H1 (cell line): ENCODE data around the gene CLPSL2. TPM values are rescaled to one million over a fixed set of nuclear protein-coding genes. Genes with fewer than 3 reads are reported as not detected.

ENCODE experiments used
- CTCF ChIA-PET: fragments of 300-600 bp; sonication (Branson Sonifier 250); formaldehyde crosslinking; loops from one replicate; lab custom pipeline; 2021; ENCODE audit not compliant: partially characterized antibody; lab: Charles Lee
- POLR2A ChIA-PET: fragments of 300-600 bp; sonication (Branson Sonifier 250); formaldehyde crosslinking; loops from one replicate; lab custom pipeline; 2021; ENCODE audit warnings: inconsistent platforms; ENCODE audit not compliant: partially characterized antibody; lab: Charles Lee
- DNase-seq, 2 experiments: peaks; one replicate each; pipeline versions ENCODE4 v3.0.0 to v3.0.0-alpha.2; 2010 to 2022; ENCODE audit warnings: low spot score in 2 of 2, low read depth in 1 of 2, mixed read lengths in 1 of 2
- FAIRE-seq: peaks from 2 replicates; lab custom pipeline; 2011; peaks lifted over from hg19 to GRCh38; lab: Jason Lieb, UNC
- H2AFZ ChIP-seq: 2 replicates; pipeline ENCODE4 v1.8.1; 2012; ENCODE audit warnings: low read length, inconsistent platforms
- H2AK5ac ChIP-seq: 2 replicates; pipeline ENCODE4 v1.6.1; 2013; ENCODE audit warnings: low read depth, low read length
- H2BK120ac ChIP-seq: replicated peaks from 2 replicates; pipeline ENCODE3; 2013; ENCODE audit warnings: low read depth, low read length, inconsistent platforms
- H2BK12ac ChIP-seq: 2 replicates; pipeline ENCODE4 v1.6.1; 2013; ENCODE audit warnings: low read depth, low read length
- H2BK15ac ChIP-seq: 2 replicates; pipeline ENCODE4 v1.6.1; 2013; ENCODE audit warnings: low read length
- H2BK20ac ChIP-seq: 2 replicates; pipeline ENCODE4 v1.6.1; 2013; ENCODE audit warnings: low read length
- H2BK5ac ChIP-seq: 2 replicates; pipeline ENCODE4 v1.6.1; 2013; ENCODE audit warnings: low read depth, low read length
- H3K14ac ChIP-seq: 2 replicates; pipeline ENCODE4 v1.6.1; 2013; ENCODE audit warnings: inconsistent platforms; ENCODE audit not compliant: insufficient read length
- H3K18ac ChIP-seq: 2 replicates; pipeline ENCODE4 v1.6.1; 2013; ENCODE audit warnings: low read length; ENCODE audit errors: extremely low read depth
- H3K23ac ChIP-seq: 2 replicates; pipeline ENCODE4 v1.6.1; 2013; ENCODE audit warnings: inconsistent platforms; ENCODE audit not compliant: insufficient read length
- H3K23me2 ChIP-seq: 2 replicates; pipeline ENCODE4 v1.6.1; 2013; ENCODE audit warnings: low read depth, low read length
- H3K27ac ChIP-seq: 2 replicates; pipeline ENCODE4 v1.6.1; 2011; ENCODE audit warnings: low read depth, low read length, inconsistent platforms
- H3K27me3 ChIP-seq, 4 experiments: replicated peaks in 1 of 4; 1 replicate in 1 of 4; 2 replicates in 3 of 4; pipeline versions ENCODE4 v1.6.1 to v1.8.1; 2011 to 2013; ENCODE audit warnings: low read length in 3 of 4, mild to moderate bottlenecking in 3 of 4, inconsistent platforms in 2 of 4, mixed read lengths in 2 of 4, moderate library complexity in 1 of 4; ENCODE audit not compliant: control insufficient read depth in 3 of 4, insufficient read depth in 3 of 4; ENCODE audit errors: extremely low read depth in 1 of 4
- H3K36me3 ChIP-seq, 4 experiments: 2 replicates each; pipeline versions ENCODE4 v1.6.1 to v1.8.1; 2011 to 2013; ENCODE audit warnings: mild to moderate bottlenecking in 4 of 4, low read length in 3 of 4, moderate library complexity in 2 of 4, control low read depth in 1 of 4, inconsistent platforms in 1 of 4; ENCODE audit not compliant: insufficient read depth in 4 of 4, control insufficient read depth in 2 of 4
- H3K4ac ChIP-seq: replicated peaks from 2 replicates; pipeline ENCODE3; 2013; ENCODE audit warnings: low read length, low read depth, mixed read lengths, inconsistent platforms; ENCODE audit not compliant: insufficient read length
- H3K4me1 ChIP-seq, 4 experiments: replicated peaks in 1 of 4; 1 replicate in 1 of 4; 2 replicates in 3 of 4; pipeline versions ENCODE4 v1.6.1 to v1.8.1; 2011 to 2013; ENCODE audit warnings: low read length in 3 of 4, inconsistent platforms in 2 of 4, mixed read lengths in 1 of 4; ENCODE audit not compliant: insufficient read depth in 4 of 4, control insufficient read depth in 3 of 4
- H3K4me2 ChIP-seq, 2 experiments: 2 replicates each; pipeline versions ENCODE4 v1.6.1 to v1.8.1; 2011 to 2013; ENCODE audit warnings: low read depth in 2 of 2, low read length in 2 of 2, control low read depth in 1 of 2, inconsistent platforms in 1 of 2, mild to moderate bottlenecking in 1 of 2; ENCODE audit not compliant: insufficient read depth in 1 of 2
- H3K4me3 ChIP-seq, 4 experiments: fragments of 200-600, 300-600 bp in 1 of 4; sonication (generic), shearing (Covaris generic), sonication (Bioruptor Twin) in 1 of 4; 2 replicates each; pipeline versions ENCODE4 v1.5.1 to v1.8.1; 2011 to 2016; ENCODE audit warnings: low read length in 4 of 4, low read depth in 3 of 4, control low read depth in 2 of 4, inconsistent platforms in 2 of 4, mild to moderate bottlenecking in 2 of 4, mixed read lengths in 1 of 4, moderate library complexity in 1 of 4; ENCODE audit not compliant: insufficient read depth in 2 of 4; ENCODE audit errors: extremely low read depth in 1 of 4
- H3K56ac ChIP-seq: replicated peaks from 2 replicates; pipeline ENCODE3; 2013; ENCODE audit warnings: low read depth, mild to moderate bottlenecking, mixed read lengths, low read length, inconsistent platforms; ENCODE audit not compliant: insufficient read length
- H3K79me1 ChIP-seq: 2 replicates; pipeline ENCODE4 v1.6.1; 2013; ENCODE audit warnings: low read depth, low read length, control low read depth
- H3K79me2 ChIP-seq, 2 experiments: 2 replicates each; pipeline versions ENCODE4 v1.6.1 to v1.8.1; 2012 to 2013; ENCODE audit warnings: low read length in 2 of 2, mild to moderate bottlenecking in 2 of 2, inconsistent platforms in 1 of 2; ENCODE audit not compliant: insufficient read depth in 2 of 2, control insufficient read depth in 1 of 2
- H3K9ac ChIP-seq, 4 experiments: replicated peaks in 1 of 4; 1 replicate in 1 of 4; 2 replicates in 3 of 4; pipeline versions ENCODE4 v1.6.1 to v1.8.1; 2011 to 2013; ENCODE audit warnings: low read depth in 3 of 4, low read length in 3 of 4, control low read depth in 2 of 4, mild to moderate bottlenecking in 2 of 4, moderate library complexity in 2 of 4, inconsistent platforms in 1 of 4; ENCODE audit errors: extremely low read depth in 1 of 4
- H3K9me3 ChIP-seq, 2 experiments: 2 replicates each; pipeline versions ENCODE4 v1.6.1 to v1.8.1; 2012 to 2013; ENCODE audit warnings: mild to moderate bottlenecking in 2 of 2, moderate library complexity in 2 of 2, control low read depth in 1 of 2, inconsistent platforms in 1 of 2, low read depth in 1 of 2, low read length in 1 of 2, mixed read lengths in 1 of 2; ENCODE audit not compliant: insufficient read depth in 2 of 2
- H4K20me1 ChIP-seq, 2 experiments: replicated peaks in 1 of 2; 2 replicates each; pipeline versions ENCODE3 to v1.8.1; 2011 to 2013; ENCODE audit warnings: inconsistent platforms in 2 of 2, low read length in 2 of 2, mild to moderate bottlenecking in 1 of 2; ENCODE audit not compliant: insufficient read depth in 2 of 2, control insufficient read depth in 1 of 2
- H4K5ac ChIP-seq: 2 replicates; pipeline ENCODE4 v1.6.1; 2013; ENCODE audit warnings: low read length, low read depth, mixed read lengths, inconsistent platforms; ENCODE audit not compliant: insufficient read length
- H4K8ac ChIP-seq: 2 replicates; pipeline ENCODE4 v1.8.0; 2013; ENCODE audit warnings: mild to moderate bottlenecking, moderate library complexity, low read length, inconsistent platforms; ENCODE audit not compliant: insufficient read depth; ENCODE audit errors: extremely low read depth
- H4K91ac ChIP-seq: replicated peaks from 2 replicates; pipeline ENCODE3; 2013; ENCODE audit warnings: low read length, mixed read lengths, inconsistent platforms; ENCODE audit not compliant: insufficient read length
- ASH2L ChIP-seq: fragments of 200-600, 300-600 bp; sonication (generic); IDR thresholded peaks from one replicate; pipeline ENCODE4 v1.7.1; 2017; ENCODE audit warnings: low read length
- HDAC6 ChIP-seq: IDR thresholded peaks from one replicate; pipeline ENCODE4 v1.7.1; 2012; ENCODE audit warnings: low read depth, mild to moderate bottlenecking, inconsistent platforms, low read length, moderate library complexity
- JUND ChIP-seq: IDR thresholded peaks from 2 replicates; pipeline ENCODE4 v1.6.1; 2011; ENCODE audit warnings: mild to moderate bottlenecking, improper control_type of control experiment, low read length
- KDM1A ChIP-seq: fragments of 200-600, 300-600 bp; sonication (generic); IDR thresholded peaks from 2 replicates; pipeline ENCODE4 v1.7.1; 2016; ENCODE audit warnings: mild to moderate bottlenecking, low read length, borderline replicate concordance
- KDM4A ChIP-seq: IDR thresholded peaks from one replicate; pipeline ENCODE4 v1.7.1; 2012; ENCODE audit warnings: low read depth, mild to moderate bottlenecking, moderate library complexity, low read length, inconsistent platforms; ENCODE audit not compliant: severe bottlenecking
- SIX5 ChIP-seq: IDR thresholded peaks from 2 replicates; pipeline ENCODE4 v1.6.1; 2011; ENCODE audit warnings: mild to moderate bottlenecking, low read depth, low read length
- TBP ChIP-seq: IDR thresholded peaks from 2 replicates; pipeline ENCODE4 v1.6.1; 2011; ENCODE audit warnings: low read depth, low read length, improper control_type of control experiment
- ZNF274 ChIP-seq: IDR thresholded peaks from 2 replicates; pipeline ENCODE4 v1.7.0; 2012; ENCODE audit warnings: low read length, borderline replicate concordance; ENCODE audit errors: extremely low read depth
- WGBS, 2 experiments: shearing (Covaris generic) in 1 of 2; methylation state at CpG; one replicate each; pipeline versions ENCODE4 v1.1.6 to v1.1.7; 2013 to 2015; ENCODE audit warnings: low lambda C conversion rate in 2 of 2, mixed read lengths in 2 of 2, inconsistent platforms in 1 of 2, low coverage in 1 of 2, missing lambda C conversion rate in 1 of 2; ENCODE audit not compliant: insufficient replicate concordance in 2 of 2, insufficient coverage in 1 of 2, insufficient read length in 1 of 2; ENCODE audit errors: extremely low coverage in 1 of 2, missing lambda C conversion rate in 1 of 2; 5-methylcytosine and 5-hydroxymethylcytosine counted together
- polyA plus RNA-seq, 7 experiments: library from polyadenylated mRNA; depleted of rRNA in 3 of 7; stranded (reverse) in 5 of 7; unstranded in 2 of 7; fragments of >200 nt in 5 of 7; fragments of 200-250 nt in 2 of 7; gene quantifications; 1 replicate in 5 of 7; 2 replicates in 1 of 7; 4 replicates in 1 of 7; pipeline versions ENCODE4 v1.2.1 to v1.2.3, GENCODE V29; 2011 to 2013; ENCODE audit warnings: missing spikeins in 2 of 7, mixed read lengths in 2 of 7
- total RNA-seq: library from RNA; stranded (reverse); fragmentation: NEBNext Ultra II Directional; extraction: Animal tissue kit (Norgen Biotek cat#: 25700); gene quantifications from 2 replicates; pipeline ENCODE4 v1.2.1, GENCODE V29; 2021
- TF ChIP-seq, protein P1 (sequence below): IDR thresholded peaks from 2 replicates; pipeline ENCODE4 v1.6.1; 2011; ENCODE audit warnings: low read length, improper control_type of control experiment
- TF ChIP-seq, protein P2 (sequence below), 3 experiments: IDR thresholded peaks; 1 replicate in 2 of 3; 2 replicates in 1 of 3; pipeline versions ENCODE4 v1.5.1 to v1.6.1; 2011; ENCODE audit warnings: low read length in 3 of 3, mild to moderate bottlenecking in 3 of 3, inconsistent platforms in 2 of 3, low read depth in 1 of 3, moderate library complexity in 1 of 3; ENCODE audit not compliant: insufficient read depth in 1 of 3; ENCODE audit errors: control extremely low read depth in 1 of 3

CLPSL2 gene
- total and polyA plus RNA-seq, 2 of the 8 experiments (the other 6 are each of a cell fraction or from before 2014, with no cell fraction given): 1.4 to 3.4 TPM

DNA sequence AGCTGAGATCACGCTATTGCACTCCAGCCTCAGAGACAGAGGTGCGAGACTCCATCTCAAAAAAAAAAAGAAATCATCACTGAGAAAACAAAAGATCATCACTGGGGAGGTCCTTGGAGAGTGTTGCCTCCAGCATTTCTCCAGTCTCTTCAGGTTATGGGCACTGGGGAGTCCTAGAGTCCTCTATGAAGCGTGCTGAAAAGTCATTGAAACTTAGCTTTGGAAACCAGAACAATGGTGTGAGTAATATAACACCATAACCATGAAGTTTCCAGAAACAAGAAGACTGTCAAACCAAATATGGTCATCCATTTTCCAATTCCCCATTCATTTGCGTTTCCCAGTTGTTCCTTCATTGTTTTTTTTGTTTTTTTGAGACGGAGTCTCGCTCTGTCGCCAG lies 25.8 kb upstream of the CLPSL2 start:
- no peaks in the 10 kb centered on the region for H4K20me1 ChIP-seq
- ChIA-PET POLR2A (interaction anchor here (1.3 to 2.1 kb wide), 4 partner anchors 11 to 275 kb away, joined by 3 to 11 read pairs (median 6); no protein-coding TSS in a partner anchor), CTCF (interaction anchor here (0.9 to 10.6 kb wide), 6 partner anchors 8 to 126 kb away, joined by 3 to 137 read pairs (median 3); partner anchors contain the start of gene ARMC12)
- no peak overlapping the region for H3K9ac ChIP-seq
- no peaks in the 10 kb centered on the region; a peak in 1 of 4 replicates for H3K9me3 ChIP-seq
- no peak overlapping the region for H3K4me2 ChIP-seq
- no peaks in the 10 kb centered on the region for H3K36me3 ChIP-seq
- H3K4ac ChIP-seq: no peak overlapping the region
- H4K91ac ChIP-seq: no peak overlapping the region
- no peak overlapping the region for H4K8ac ChIP-seq
- H2BK12ac ChIP-seq: no peak overlapping the region
- H3K79me1 ChIP-seq: no peaks in the 10 kb centered on the region
- no peak overlapping the region for H3K18ac ChIP-seq
- no peak overlapping the region for H2AK5ac ChIP-seq
- no peak overlapping the region for H3K23ac ChIP-seq
- H2AFZ ChIP-seq: no peak overlapping the region
- WGBS, 2 experiments: 90% methylated on average over 7 of the region's 7 CpGs; no CpG with 5 or more reads in 1 of the 2 experiments
- H2BK5ac ChIP-seq: no peak overlapping the region
- no peak overlapping the region for H2BK20ac ChIP-seq
- H3K79me2 ChIP-seq: no peaks in the 10 kb centered on the region
- FAIRE-seq (no peak), DNase-seq (no peak)
- no peak overlapping the region for H3K56ac ChIP-seq
- no peak overlapping the region for H2BK15ac ChIP-seq
- H3K14ac ChIP-seq: no peak overlapping the region
- no peak overlapping the region for H3K4me3 ChIP-seq
- no peak overlapping the region for H4K5ac ChIP-seq
- no peaks in the 10 kb centered on the region for H3K27me3 ChIP-seq
- H2BK120ac ChIP-seq: no peak overlapping the region
- H3K27ac ChIP-seq: no peak overlapping the region
- no peaks in the 10 kb centered on the region for H3K23me2 ChIP-seq
- peaks cover 3 to 14% (median 9%) of the 10 kb centered on the region in 4 experiments for H3K4me1 ChIP-seq
- TF ChIP-seq TBP (no peak), ZNF274 (no peak), KDM4A (no peak), HDAC6 (no peak), ASH2L (no peak), JUND (no peak), KDM1A (no peak), SIX5 (no peak)
- TF ChIP-seq, protein P1, sequence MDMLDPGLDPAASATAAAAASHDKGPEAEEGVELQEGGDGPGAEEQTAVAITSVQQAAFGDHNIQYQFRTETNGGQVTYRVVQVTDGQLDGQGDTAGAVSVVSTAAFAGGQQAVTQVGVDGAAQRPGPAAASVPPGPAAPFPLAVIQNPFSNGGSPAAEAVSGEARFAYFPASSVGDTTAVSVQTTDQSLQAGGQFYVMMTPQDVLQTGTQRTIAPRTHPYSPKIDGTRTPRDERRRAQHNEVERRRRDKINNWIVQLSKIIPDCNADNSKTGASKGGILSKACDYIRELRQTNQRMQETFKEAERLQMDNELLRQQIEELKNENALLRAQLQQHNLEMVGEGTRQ: no peak
- TF ChIP-seq, protein P2, sequence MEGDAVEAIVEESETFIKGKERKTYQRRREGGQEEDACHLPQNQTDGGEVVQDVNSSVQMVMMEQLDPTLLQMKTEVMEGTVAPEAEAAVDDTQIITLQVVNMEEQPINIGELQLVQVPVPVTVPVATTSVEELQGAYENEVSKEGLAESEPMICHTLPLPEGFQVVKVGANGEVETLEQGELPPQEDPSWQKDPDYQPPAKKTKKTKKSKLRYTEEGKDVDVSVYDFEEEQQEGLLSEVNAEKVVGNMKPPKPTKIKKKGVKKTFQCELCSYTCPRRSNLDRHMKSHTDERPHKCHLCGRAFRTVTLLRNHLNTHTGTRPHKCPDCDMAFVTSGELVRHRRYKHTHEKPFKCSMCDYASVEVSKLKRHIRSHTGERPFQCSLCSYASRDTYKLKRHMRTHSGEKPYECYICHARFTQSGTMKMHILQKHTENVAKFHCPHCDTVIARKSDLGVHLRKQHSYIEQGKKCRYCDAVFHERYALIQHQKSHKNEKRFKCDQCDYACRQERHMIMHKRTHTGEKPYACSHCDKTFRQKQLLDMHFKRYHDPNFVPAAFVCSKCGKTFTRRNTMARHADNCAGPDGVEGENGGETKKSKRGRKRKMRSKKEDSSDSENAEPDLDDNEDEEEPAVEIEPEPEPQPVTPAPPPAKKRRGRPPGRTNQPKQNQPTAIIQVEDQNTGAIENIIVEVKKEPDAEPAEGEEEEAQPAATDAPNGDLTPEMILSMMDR (IDR thresholded peaks at IDR 0.05; ENCODE audit: control extremely low read depth in 1 of 3, insufficient read depth in 1 of 3, low read depth in 1 of 3, low read length in 3 of 3): no peak
